IPS-18c (cell line): ENCODE results near the gene CCDC57.
"Not testable (repeated sequence)": the region's sequence is repeated elsewhere in the genome, so short reads cannot be mapped to it uniquely, and the experiment has no call there.

Experiments
- H3K4me3 ChIP-seq: 2 replicates; pipeline ENCODE4 v1.7.0; 2013; ENCODE audit warnings: low read depth, mild to moderate bottlenecking, low read length, moderate library complexity; ENCODE audit not compliant: insufficient read depth
- H3K9me3 ChIP-seq: one replicate; pipeline ENCODE4 v1.6.1; 2013; ENCODE audit warnings: mild to moderate bottlenecking, low read length, moderate library complexity; ENCODE audit not compliant: control insufficient read depth, insufficient read depth

Gene CCDC57

DNA sequence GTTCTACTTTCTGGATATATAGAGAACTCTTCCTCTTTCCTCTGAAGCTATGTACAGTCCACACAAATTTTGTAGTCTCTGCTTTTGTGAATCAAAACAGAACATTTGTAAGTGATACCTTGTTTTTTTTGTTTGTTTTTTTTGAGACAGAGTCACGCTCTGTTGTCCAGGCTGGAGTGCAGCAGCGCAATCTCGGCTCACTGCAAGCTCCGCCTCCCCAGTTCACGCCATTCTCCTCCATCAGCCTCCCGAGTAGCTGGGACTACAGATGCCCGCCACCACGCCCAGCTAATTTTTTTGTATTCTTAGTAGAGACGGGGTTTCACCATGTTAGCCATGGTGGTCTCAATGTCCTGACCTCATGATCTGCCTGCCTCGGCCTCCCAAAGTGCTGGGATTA, 72.7 kb downstream of the CCDC57 start:
- not testable (repeated sequence) for H3K4me3 ChIP-seq, H3K9me3 ChIP-seq

DNA sequence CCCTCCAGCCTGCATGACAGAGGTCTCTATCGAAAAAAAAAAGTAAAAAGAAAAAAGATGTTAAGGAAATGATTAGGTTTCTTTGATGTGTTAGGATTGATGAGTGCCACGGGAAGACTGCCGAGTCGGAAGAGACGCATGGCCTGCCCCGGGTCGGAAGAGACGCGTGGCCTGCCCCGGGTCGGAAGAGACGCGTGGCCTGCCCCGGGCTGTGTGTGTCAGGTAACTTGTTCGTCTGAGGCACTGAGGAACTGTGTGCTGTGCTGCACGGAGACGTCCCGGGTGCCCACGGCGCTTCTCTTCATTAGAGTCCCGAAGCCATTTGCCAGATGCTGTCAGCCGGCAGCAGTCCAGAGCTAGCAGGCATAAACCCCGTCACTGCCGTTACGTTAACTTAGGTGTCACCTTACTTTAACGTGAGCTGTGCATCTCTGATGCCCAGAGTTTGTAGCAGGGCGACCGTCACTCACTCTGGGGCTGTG, 74.1 kb downstream of the CCDC57 start:
- Histone ChIP-seq H3K9me3 (no peaks in the 10 kb centered on the region), H3K4me3 (no peak overlapping the region)

GRCh38 chr17:82134101-82134500, 78.5 kb downstream of the CCDC57 start:
- no peak overlapping the region for H3K4me3 ChIP-seq
- no peaks in the 10 kb centered on the region for H3K9me3 ChIP-seq

- H3K9me3 ChIP-seq, H3K4me3 ChIP-seq: not testable (repeated sequence)
Measured at GRCh38 chr17:82133166-82133953, 79.3 kb downstream of the CCDC57 start.

DNA sequence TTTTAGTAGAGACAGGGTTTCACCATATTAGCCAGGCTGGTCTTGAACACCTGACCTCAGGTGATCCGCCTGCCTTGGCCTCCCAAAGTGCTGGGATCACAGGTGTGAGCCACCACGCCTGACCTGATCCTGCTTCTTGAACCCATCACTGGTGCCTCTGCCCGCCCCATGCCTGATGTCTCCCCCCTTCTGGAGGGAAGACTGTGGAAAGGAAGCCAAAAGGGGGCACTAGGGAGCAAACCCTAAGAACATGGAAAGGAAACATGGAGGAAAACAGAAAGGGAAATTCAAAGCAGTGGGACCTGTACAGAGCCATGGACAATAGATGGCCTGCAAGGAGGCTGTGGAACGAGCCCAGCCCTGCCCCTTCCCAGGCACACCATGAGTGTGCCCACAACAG, 83.5 kb downstream of the CCDC57 start:
- Histone ChIP-seq H3K9me3 (no peaks in the 10 kb centered on the region), H3K4me3 (no peak overlapping the region)

DNA sequence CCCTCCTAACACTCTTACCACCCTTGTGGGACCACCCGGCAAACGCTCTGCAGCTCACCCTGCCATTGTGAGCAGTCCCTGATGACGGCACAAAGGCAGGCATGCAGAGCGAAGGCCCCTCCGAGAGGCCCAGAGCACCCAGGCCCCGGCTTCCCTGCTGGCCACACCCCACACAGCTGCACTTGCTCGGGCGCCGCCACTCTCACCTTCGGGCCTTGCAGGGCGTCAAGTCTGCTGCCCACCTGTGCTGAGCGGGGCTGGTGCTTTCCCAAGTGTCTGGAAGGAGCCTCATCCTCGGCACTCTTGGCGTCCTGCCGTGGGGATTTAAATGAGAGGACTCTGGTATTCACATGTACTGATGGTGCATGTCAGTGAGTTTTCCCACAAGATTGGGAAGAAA, 84.4 kb downstream of the CCDC57 start:
- H3K4me3 ChIP-seq: no peak overlapping the region
- no peaks in the 10 kb centered on the region for H3K9me3 ChIP-seq

DNA sequence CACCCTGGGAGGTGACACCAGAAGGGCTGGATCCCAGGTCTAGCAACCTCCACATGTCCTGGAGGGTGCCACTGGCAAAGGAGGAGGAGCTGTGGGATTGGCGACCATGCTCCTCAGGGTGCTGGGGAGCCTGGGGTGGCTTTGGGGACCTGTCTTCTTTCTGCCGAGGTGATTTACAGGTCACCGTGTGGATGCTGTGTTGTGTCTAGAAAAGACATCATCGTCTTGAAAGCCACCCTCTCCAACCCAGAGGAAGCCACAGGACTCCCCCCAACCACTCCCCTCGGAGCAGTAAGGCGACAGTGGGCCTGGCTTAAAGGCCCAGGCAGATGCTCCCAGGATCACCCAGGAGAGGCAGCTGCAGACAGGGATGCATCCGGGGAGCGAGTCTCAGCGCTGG, 84.9 kb downstream of the CCDC57 start:
- no peak overlapping the region for H3K4me3 ChIP-seq
- H3K9me3 ChIP-seq: no peaks in the 10 kb centered on the region

DNA sequence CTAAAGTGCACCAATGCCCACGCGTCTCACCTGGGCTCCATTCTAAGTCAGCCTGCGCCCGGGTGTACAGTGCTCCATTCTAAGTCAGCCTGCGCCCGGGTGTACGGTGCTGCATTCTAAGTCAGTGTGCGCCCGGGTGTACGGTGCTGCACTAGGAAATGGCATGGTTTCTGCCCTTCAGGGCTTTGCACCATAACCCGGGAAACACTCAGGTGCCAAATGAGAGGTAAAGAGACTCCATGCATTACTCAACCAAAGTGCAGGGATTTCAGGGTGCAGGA, 85.4 kb downstream of the CCDC57 start:
- H3K9me3 ChIP-seq: no peaks in the 10 kb centered on the region
- no peak overlapping the region for H3K4me3 ChIP-seq

DNA sequence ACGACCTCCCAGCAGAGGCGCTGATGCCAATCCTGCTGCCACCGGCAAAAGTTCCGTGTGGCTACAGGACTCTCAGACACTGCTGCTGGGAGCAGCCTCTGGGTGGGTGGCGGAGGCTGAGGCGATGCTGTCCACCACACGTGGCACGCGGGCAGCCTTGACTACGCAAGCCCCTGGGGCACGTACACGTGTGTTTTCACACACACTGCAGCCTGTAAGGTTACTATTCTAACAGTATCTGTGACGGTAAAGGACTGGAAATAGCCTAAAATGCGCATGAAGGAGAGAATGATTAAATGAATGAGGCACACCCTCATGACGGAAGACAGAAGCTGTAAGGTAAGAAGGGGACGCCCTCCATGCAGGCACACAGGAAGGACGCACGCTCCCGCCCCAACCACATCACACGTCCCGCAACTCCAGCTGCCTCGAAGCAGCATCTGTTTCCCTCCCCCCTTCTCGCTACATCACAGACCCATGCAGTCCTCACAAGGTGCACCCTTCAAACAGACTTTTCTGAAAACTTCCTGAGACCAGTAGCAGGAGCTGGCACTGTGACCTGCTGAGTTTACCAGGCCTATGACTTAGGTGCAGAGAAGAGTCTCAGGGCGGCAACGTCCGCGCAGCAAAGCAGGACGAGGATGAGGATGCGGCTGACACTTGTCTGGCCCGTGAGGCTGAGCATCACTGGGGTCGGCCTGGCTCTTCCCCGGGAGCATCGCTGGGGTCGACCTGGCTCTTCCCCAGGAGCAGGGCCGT, 85.9 kb downstream of the CCDC57 start:
- no peak overlapping the region for H3K4me3 ChIP-seq

DNA sequence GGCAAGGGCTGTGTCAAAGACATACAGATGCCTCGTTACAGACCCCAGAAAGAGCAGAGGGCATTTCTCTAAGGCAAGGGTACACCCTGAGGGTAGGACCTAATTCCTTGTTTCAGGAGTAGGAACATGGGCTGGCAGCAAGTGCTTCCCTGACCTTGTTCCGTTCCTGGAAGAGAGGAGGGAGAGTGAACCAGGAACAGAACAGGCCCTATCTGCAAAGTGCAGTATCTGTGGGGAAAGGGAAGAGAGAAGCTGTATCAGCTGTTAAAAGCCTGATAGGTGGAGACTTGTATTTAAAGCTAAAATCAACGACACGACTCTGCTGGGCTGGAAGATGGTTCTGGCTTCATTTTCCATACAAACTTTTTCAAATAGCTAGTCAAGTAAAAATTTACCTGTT, 88.5 kb downstream of the CCDC57 start:
- Histone ChIP-seq H3K9me3 (no peaks in the 10 kb centered on the region), H3K4me3 (no peak overlapping the region)

More for the DNA sequence above, 85.9 kb downstream of the CCDC57 start:
- no peaks in the 10 kb centered on the region for H3K9me3 ChIP-seq

- Histone ChIP-seq H3K4me3 (no peak overlapping the region), H3K9me3 (peaks cover 2% of the 10 kb centered on the region)
Measured at GRCh38 chr17:82121660-82122629, 90.7 kb downstream of the CCDC57 start.

DNA sequence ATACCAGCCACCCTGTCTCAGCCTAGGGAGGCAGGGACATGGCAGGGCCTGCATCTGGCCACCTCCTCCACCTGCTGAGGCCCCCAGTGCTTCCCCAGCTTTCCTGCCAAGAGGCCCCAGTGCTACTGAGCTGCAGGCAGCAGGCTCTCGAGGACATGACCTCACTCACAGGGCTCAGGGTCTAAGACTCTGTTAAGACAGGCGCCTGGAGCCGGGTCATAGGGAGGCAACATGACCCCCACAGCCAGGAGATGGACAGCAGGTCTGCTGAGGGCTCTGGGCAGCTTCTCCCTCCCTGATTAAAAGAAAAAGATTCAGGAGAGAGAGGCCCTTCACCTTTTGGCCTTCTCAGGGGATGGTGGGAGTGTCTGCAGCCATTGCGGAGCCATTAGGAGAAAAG, 91.4 kb downstream of the CCDC57 start:
- Histone ChIP-seq H3K9me3 (peaks cover 2% of the 10 kb centered on the region), H3K4me3 (no peak overlapping the region)

DNA sequence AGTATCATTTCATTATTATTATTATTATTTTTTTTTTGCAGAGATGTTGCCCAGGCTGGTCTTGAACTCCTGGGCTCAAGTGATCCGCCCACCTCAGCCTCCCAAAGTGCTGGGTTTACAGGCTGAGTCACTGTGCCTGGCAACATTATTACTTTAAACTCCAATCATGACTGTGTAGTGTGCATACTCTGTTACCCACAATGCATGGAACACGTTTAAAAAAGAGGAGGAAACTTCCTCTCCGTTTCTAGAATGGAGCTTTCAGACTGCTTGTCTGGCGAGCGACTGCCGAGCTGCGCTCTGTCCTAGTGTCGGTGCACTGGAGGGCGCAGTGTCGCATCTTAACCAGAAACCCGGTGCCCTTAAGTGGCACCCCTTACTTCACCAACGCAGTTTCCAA, 92.5 kb downstream of the CCDC57 start:
- Histone ChIP-seq H3K4me3 (no peak overlapping the region), H3K9me3 (peaks cover 2% of the 10 kb centered on the region)

DNA sequence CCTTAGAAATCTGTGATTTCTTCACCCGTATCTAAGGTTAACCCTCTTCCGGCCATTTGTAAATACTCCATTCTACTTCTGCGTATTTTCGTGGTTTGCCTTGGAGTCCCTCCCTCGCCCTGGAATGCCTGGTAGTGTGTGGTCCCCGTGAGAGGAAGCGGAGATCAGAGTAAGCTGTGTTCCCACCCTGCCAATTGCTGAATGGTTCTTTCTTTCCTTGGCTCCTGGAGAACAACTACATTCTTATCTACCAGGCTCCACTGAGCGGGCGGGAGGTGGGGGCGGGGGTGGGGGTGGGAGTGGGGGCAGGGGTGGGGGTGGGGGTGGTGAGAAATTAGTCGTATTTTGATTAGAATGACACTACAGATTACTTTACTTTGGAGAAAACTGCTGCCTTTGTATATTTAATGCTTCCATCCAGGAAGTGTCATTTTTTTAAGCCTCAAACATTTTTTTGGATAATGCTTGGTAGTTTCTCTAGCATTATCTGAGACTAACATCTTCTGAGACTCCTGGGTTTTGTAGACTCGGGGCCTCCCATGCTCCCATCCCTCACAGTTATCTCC, 93.7 kb downstream of the CCDC57 start:
- Histone ChIP-seq H3K4me3 (no peak overlapping the region), H3K9me3 (peaks cover 2% of the 10 kb centered on the region)

GRCh38 chr17:82118168-82118814, 94.4 kb downstream of the CCDC57 start:
- Histone ChIP-seq H3K9me3 (peaks cover 2% of the 10 kb centered on the region), H3K4me3 (no peak overlapping the region; the same call in 1 of the 2 replicates)

GRCh38 chr17:82117139-82118090, 95.2 kb downstream of the CCDC57 start:
- peaks cover 2% of the 10 kb centered on the region for H3K9me3 ChIP-seq
- H3K4me3 ChIP-seq: no peak overlapping the region
